HEK293 (cell line): ENCODE measurements around the gene RAP1B.

Source experiments
- PATZ1 ChIP-seq: fragments of 450-650 bp; formaldehyde crosslinking; IDR thresholded peaks from 2 replicates; pipeline ENCODE4 v1.5.1; 2016; ENCODE audit warnings: missing biosample characterization, missing genetic modification characterization
- ZNF311 ChIP-seq: fragments of 450-650 bp; formaldehyde crosslinking; IDR thresholded peaks from 2 replicates; pipeline ENCODE4 v1.5.1; 2017; ENCODE audit warnings: missing biosample characterization, missing genetic modification characterization, borderline replicate concordance
- ZNF701 ChIP-seq: fragments of 450-650 bp; formaldehyde crosslinking; IDR thresholded peaks from 2 replicates; pipeline ENCODE4 v1.5.1; 2016; ENCODE audit warnings: missing biosample characterization, missing genetic modification characterization
- ZSCAN5A ChIP-seq: fragments of 450-650 bp; formaldehyde crosslinking; IDR thresholded peaks from 2 replicates; pipeline ENCODE4 v1.5.1; 2016; ENCODE audit warnings: missing biosample characterization, missing genetic modification characterization

GRCh38 chr12:68587448-68587873 is 23.2 kb upstream of the RAP1B start:
- TF ChIP-seq ZNF701 (no peak), PATZ1 (tag by site-specific recombination) (no peak), ZSCAN5A (no peak), ZNF311 (tag by site-specific recombination) (no peak)
